Activated T-cell treated with anti-CD3 and anti-CD28 coated beads, Interleukin-2, amount 50 U/mL, for 24 hours (primary cell): ENCODE measurements around the gene PRRC2B.
"Not testable (repeated sequence)": the region's sequence is repeated elsewhere in the genome, so short reads cannot be mapped to it uniquely, and the experiment has no call there.

Source experiments
- DNase-seq: peaks from one replicate; pipeline ENCODE4 v3.0.0-alpha.2; 2020
- H3K27ac Mint-ChIP-seq: 2 replicates; pipeline ENCODE4 v1.8.0; 2020; ENCODE audit warnings: mild to moderate bottlenecking, mixed read lengths
- H3K27me3 Mint-ChIP-seq: 2 replicates; pipeline ENCODE4 v1.8.0; 2020; ENCODE audit warnings: mixed read lengths
- H3K36me3 Mint-ChIP-seq: 2 replicates; pipeline ENCODE4 v1.8.0; 2020; ENCODE audit warnings: low read depth, mixed read lengths
- H3K4me1 Mint-ChIP-seq: 2 replicates; pipeline ENCODE4 v1.8.0; 2020; ENCODE audit warnings: low read depth, mixed read lengths
- H3K4me3 Mint-ChIP-seq: 2 replicates; pipeline ENCODE4 v1.8.0; 2020; ENCODE audit warnings: mild to moderate bottlenecking, moderate library complexity, mixed read lengths
- H3K9me3 Mint-ChIP-seq: 2 replicates; pipeline ENCODE4 v1.8.0; 2020; ENCODE audit warnings: mixed read lengths

Gene PRRC2B

GRCh38 chr9:131472085-131472484, 78.2 kb downstream of the PRRC2B start:
- H3K4me1 Mint-ChIP-seq, H3K27ac Mint-ChIP-seq, H3K9me3 Mint-ChIP-seq: not testable (repeated sequence)

DNA sequence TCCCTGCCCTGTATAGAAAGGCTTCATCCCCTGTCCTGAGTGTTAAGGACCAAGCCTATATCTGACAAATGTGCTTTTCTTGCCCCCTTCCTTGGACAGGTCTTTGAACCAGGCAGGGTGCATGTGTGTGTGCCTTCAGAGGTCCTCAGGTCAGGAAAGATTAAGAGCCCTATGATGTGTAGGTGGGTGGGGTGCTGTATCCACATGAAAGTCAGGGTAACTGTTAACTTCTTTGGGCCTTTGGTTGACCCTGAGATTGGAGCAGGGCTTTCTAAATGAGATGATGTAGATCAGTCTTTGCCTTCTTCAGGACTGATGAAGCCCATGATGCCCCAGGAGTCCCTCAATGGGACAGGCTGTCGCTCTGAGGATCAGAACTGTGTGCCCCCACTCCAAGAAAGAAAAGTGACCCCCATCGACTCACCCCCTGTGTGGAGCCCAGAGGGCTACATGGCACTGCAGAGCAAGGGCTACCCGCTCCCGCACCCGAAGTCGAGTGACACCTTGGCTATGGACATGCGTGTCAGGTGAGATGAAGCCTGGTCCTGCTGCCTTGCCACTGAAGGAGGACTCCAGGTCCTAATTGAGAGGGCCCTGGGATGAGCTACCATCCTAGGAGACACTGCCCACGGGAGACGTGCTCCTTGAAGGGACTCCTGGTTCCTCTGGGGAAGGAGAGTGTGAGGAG, 79.5 kb downstream of the PRRC2B start:
- Mint-ChIP-seq H3K4me3 (no peak overlapping the region), H3K27me3 (no peaks in the 10 kb centered on the region), H3K27ac (peak overlapping the region; percentile 60), H3K36me3 (peaks cover 94% of the 10 kb centered on the region), H3K9me3 (no peaks in the 10 kb centered on the region), H3K4me1 (no peaks in the 10 kb centered on the region)
- no peak for DNase-seq

More at GRCh38 chr9:131472085-131472484, 78.2 kb downstream of the PRRC2B start:
- peaks cover 93% of the 10 kb centered on the region for H3K36me3 Mint-ChIP-seq
- not testable (repeated sequence) for DNase-seq, H3K4me3 Mint-ChIP-seq, H3K27me3 Mint-ChIP-seq

GRCh38 chr9:131473891-131474290, 80.0 kb downstream of the PRRC2B start:
- H3K4me3 Mint-ChIP-seq, result no peak overlapping the region
- H3K4me1 Mint-ChIP-seq, result peaks cover 1% of the 10 kb centered on the region
- no peaks in the 10 kb centered on the region for H3K9me3 Mint-ChIP-seq
- H3K27ac Mint-ChIP-seq, result peak overlapping the region; percentile 60
- H3K36me3 Mint-ChIP-seq, result peaks cover 94% of the 10 kb centered on the region
- DNase-seq, result no peak
- H3K27me3 Mint-ChIP-seq, result no peaks in the 10 kb centered on the region

DNA sequence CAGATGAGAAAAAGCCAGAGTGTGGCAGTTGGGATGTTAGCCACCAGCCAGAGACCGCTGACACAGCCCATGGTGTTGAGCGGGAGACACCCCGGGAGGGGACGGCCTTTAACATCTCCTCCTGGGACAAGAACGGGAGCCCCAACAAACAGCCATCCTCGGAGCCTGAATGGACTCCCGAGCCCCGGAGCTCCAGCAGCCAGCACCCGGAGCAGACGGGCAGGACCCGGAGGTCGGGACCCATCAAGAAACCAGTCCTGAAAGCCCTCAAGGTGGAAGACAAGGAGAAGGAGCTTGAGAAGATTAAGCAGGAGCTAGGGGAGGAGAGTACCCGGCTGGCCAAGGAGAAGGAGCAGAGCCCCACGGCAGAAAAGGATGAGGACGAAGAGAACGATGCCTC, 80.8 kb downstream of the PRRC2B start:
- peaks cover 8% of the 10 kb centered on the region for H3K4me1 Mint-ChIP-seq
- H3K27me3 Mint-ChIP-seq, result no peaks in the 10 kb centered on the region
- H3K9me3 Mint-ChIP-seq, result no peaks in the 10 kb centered on the region
- H3K36me3 Mint-ChIP-seq, result peaks cover 96% of the 10 kb centered on the region
- H3K4me3 Mint-ChIP-seq, result no peak overlapping the region
- DNase-seq, result no peak
- H3K27ac Mint-ChIP-seq, result peak overlapping the region; percentile 26

DNA sequence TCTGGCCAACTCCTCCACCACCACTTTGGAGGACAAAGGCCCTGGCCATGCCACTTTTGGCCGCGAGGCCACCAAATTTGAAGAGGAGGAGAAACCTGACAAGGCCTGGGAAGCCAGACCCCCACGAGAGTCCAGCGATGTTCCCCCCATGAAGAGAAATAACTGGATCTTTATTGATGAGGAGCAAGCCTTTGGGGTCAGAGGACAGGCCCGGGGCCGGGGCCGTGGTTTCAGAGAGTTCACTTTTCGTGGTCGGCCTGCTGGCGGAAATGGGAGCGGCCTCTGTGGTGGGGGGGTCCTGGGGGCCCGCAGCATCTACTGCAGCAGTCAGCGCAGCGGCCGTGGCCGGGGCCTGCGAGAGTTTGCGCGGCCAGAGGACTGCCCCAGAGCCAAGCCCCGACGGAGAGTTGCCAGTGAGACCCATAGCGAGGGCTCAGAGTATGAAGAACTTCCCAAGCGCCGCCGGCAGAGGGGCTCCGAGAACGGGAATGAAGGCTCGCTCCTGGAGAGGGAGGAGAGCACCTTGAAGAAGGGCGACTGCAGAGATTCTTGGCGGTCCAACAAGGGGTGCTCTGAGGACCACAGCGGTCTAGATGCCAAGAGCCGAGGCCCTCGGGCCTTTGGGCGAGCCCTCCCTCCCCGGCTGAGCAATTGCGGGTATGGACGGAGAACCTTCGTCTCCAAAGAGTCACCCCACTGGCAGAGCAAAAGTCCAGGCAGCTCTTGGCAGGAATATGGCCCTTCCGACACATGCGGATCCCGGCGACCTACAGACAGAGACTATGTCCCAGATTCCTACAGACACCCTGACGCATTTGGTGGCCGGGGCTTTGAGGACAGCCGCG, 81.4 kb downstream of the PRRC2B start:
- Mint-ChIP-seq H3K27me3 (no peaks in the 10 kb centered on the region), H3K36me3 (peaks cover 95% of the 10 kb centered on the region), H3K27ac (peak overlapping the region; percentile 26), H3K4me3 (no peak overlapping the region), H3K4me1 (peaks cover 13% of the 10 kb centered on the region), H3K9me3 (no peaks in the 10 kb centered on the region)
- no peak for DNase-seq

DNA sequence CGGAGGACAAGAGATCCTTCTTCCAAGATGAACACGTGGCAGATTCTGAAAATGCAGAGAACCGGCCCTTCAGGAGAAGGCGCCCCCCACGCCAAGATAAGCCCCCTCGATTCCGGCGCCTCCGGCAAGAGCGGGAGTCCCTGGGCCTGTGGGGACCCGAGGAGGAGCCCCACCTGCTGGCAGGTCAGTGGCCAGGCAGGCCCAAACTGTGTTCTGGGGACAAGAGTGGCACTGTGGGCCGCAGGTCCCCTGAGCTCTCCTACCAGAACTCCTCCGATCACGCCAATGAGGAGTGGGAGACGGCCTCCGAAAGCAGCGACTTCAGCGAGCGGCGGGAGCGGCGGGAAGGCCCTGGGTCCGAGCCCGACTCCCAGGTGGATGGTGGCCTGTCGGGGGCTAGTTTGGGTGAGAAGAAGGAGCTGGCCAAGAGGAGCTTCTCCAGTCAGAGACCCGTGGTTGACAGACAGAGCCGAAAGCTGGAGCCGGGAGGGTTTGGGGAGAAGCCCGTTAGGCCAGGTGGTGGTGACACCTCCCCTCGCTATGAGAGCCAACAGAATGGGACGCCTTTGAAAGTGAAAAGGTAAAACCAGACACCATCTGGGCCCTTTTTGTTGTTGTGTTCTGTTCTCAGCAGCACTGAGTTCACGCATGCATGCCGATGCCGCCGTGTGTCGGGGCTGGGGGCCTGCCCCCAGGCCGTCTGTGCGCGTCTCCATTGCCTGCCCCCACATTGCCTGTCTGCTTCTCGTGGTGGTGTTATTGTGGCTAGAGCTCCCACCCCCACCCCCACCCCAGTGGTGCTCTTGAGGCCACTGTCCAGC, 82.3 kb downstream of the PRRC2B start:
- peaks cover 94% of the 10 kb centered on the region for H3K36me3 Mint-ChIP-seq
- no peak overlapping the region for H3K4me3 Mint-ChIP-seq
- H3K4me1 Mint-ChIP-seq, result peaks cover 13% of the 10 kb centered on the region
- no peak for DNase-seq
- H3K27ac Mint-ChIP-seq, result no peak overlapping the region
- H3K27me3 Mint-ChIP-seq, result no peaks in the 10 kb centered on the region
- H3K9me3 Mint-ChIP-seq, result no peaks in the 10 kb centered on the region

DNA sequence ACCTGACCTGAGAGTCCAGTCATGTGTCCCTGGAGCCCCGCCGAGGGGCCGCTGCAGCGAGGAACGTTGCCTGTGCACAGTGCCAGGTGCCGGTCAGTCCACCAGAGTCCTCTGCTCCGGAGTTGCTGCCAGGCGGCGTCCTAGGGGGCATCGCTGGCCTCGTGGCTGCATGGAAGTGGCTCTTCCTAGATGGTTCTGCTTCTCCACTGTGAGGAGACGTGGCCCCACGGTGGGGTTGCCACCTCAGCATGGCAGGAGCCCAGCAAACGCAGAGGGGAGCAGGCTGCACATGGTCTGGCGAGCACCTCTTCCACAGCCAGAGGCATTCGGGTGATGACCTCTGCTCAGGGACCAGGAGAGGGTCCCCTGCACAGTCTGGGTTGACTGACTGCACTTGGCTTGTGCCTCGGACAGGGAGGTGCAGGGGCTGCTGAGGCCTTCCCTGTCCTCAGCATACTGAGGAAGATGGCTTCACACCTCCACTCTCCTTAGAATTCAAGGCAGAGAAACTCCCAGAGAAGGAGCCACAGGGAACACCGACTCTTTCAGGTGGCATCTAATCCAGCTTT, 83.0 kb downstream of the PRRC2B start:
- peaks cover 13% of the 10 kb centered on the region for H3K4me1 Mint-ChIP-seq
- H3K27me3 Mint-ChIP-seq, result no peaks in the 10 kb centered on the region
- DNase-seq, result no peak
- no peaks in the 10 kb centered on the region for H3K9me3 Mint-ChIP-seq
- no peak overlapping the region for H3K4me3 Mint-ChIP-seq
- H3K36me3 Mint-ChIP-seq, result peaks cover 94% of the 10 kb centered on the region
- H3K27ac Mint-ChIP-seq, result no peak overlapping the region

GRCh38 chr9:131477367-131477766, 83.5 kb downstream of the PRRC2B start:
- no peaks in the 10 kb centered on the region for H3K27me3 Mint-ChIP-seq
- H3K9me3 Mint-ChIP-seq, result no peaks in the 10 kb centered on the region
- H3K4me3 Mint-ChIP-seq, result no peak overlapping the region
- H3K36me3 Mint-ChIP-seq, result peaks cover 95% of the 10 kb centered on the region
- peaks cover 13% of the 10 kb centered on the region for H3K4me1 Mint-ChIP-seq
- H3K27ac Mint-ChIP-seq, result no peak overlapping the region
- DNase-seq, result no peak

DNA sequence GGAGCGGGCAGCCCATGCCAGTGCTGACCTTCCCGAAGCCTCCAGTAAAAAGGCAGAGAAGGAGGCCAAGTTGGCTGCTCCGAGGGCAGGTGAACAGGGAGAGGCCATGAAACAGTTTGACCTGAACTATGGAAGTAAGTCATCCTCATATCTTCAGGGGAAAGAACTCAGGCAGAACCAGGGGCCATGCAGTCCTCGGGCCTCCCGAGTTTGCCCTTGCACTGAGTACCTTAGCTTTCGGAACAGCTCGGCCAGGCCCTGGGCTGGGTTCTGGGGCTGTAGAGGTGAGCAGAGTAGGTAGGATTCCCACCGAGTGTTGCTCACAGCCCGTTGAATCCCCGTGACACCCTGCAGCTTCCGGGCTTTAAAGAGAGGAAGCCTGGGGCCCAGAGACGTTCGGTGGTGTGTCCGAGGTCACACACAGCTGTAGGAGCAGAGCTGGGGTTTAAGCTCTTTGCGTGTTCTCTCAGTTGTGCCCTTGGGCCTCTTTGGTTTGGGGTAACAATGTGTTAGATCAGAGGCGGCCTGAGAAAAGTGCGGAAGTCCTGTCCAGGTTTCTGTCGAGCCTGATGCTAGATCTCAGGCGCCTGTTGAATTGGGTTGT, 84.0 kb downstream of the PRRC2B start:
- peaks cover 96% of the 10 kb centered on the region for H3K36me3 Mint-ChIP-seq
- DNase-seq, result no peak
- peaks cover 13% of the 10 kb centered on the region for H3K4me1 Mint-ChIP-seq
- no peaks in the 10 kb centered on the region for H3K9me3 Mint-ChIP-seq
- H3K27ac Mint-ChIP-seq, result peak overlapping the region; percentile 60
- H3K27me3 Mint-ChIP-seq, result no peaks in the 10 kb centered on the region
- H3K4me3 Mint-ChIP-seq, result no peak overlapping the region

- H3K9me3 Mint-ChIP-seq, result no peaks in the 10 kb centered on the region
- peak overlapping the region; percentile 60 for H3K27ac Mint-ChIP-seq
- peaks cover 13% of the 10 kb centered on the region for H3K4me1 Mint-ChIP-seq
- DNase-seq, result peak; percentile 71
- H3K27me3 Mint-ChIP-seq, result no peaks in the 10 kb centered on the region
- peaks cover 96% of the 10 kb centered on the region for H3K36me3 Mint-ChIP-seq
- H3K4me3 Mint-ChIP-seq, result no peak overlapping the region
Observed at GRCh38 chr9:131478421-131478868, 84.6 kb downstream of the PRRC2B start.

DNA sequence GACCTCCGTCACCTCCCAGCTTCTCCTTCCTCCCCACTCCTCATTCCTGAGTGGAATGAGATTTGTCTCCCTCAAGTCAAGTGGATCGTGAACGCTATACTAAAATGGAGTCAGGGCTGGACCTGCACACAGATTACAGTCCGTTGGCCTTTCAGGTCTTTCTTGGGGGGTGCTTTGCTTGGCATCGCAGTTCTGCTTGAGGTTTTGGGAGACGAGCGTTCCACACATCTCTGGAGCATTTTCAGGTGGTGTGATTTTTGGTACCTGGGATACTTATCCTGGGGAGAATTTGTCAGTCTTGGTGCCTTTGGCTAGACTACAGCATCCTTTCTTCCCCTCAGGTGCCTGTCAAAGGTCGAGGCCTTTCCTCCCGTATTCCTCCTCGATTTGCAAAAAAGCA, 85.0 kb downstream of the PRRC2B start:
- Mint-ChIP-seq H3K9me3 (no peaks in the 10 kb centered on the region), H3K27me3 (no peaks in the 10 kb centered on the region), H3K4me3 (no peak overlapping the region), H3K4me1 (peaks cover 13% of the 10 kb centered on the region), H3K27ac (peak overlapping the region; percentile 28), H3K36me3 (peaks cover 96% of the 10 kb centered on the region)
- DNase-seq, result no peak

DNA sequence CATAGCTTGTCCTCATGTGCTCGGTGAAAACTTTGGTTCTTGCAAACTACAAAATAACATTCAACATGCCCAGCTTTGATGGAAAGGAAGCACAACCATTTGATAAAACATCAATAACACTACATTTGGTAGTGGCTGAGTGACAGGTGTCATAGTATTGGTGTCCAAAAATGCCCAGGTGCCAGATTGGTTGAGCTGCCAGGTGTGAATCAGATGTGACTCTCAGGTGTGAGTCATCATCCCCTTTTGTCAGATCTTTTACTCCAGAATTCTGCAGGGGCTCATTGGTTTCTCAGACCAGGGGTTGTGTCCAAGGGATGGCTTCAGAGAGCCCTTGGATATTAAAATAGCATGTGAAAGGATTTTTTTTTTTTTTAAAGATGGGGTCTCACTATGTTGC, 86.4 kb downstream of the PRRC2B start:
- Mint-ChIP-seq H3K9me3 (no peaks in the 10 kb centered on the region), H3K36me3 (peaks cover 96% of the 10 kb centered on the region), H3K4me1 (peaks cover 13% of the 10 kb centered on the region), H3K27me3 (no peaks in the 10 kb centered on the region), H3K4me3 (no peak overlapping the region), H3K27ac (peak overlapping the region; percentile 77)
- DNase-seq, result no peak

DNA sequence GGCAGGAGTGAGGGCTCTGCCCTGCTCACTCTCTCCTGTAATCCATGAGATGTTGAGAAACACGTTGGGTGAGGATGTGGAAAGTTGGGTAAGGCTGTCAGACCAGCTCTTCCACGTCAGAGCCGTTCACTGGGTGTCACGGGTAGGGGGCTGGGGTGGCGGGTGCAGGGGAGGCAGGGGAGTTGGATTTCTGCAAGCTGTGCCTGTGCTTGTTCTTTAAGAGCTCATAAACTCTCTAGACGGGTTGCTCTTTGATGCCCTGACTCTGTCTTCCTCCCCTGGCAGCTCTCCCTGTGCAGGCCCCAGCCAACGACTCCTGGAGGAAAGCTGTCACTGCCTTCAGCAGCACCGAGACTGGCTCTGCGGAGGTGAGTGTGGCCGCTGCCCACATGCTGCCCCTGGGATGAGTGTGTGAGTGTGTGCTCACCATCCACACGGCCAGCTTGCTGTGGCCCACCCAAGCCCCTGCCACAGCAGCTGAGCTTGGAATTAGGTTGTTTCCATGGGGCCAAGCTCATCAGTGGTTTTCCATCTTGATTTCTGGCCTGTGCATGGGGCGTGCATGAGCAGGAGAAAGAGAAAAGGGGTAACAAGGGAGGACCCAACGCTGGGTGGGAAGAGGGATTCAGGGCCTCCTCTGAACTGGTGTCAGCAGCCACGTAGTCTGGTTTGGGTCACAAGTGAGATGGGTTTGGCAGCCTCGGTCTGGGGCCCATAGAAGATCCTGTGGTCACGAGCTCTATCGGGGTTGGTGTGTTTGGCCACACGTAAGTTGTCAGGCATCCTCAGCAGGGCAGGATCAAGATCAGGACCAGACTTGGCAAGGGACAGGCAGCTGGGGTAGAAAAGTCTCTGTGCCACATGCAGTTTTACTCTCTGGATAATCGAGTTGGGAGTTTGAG, 87.8 kb downstream of the PRRC2B start:
- Mint-ChIP-seq H3K27ac (peak overlapping the region; percentile 55), H3K36me3 (peaks cover 97% of the 10 kb centered on the region), H3K4me1 (peaks cover 13% of the 10 kb centered on the region), H3K27me3 (no peaks in the 10 kb centered on the region), H3K4me3 (no peak overlapping the region), H3K9me3 (no peaks in the 10 kb centered on the region)
- DNase-seq, result no peak
